Glutamatergic neuron (in vitro differentiated cells): ENCODE results near the gene COL6A3. TPM values are rescaled to one million over a fixed set of nuclear protein-coding genes. Genes with fewer than 3 reads are reported as not detected.

ENCODE experiments used
- DNase-seq: peaks from one replicate; pipeline ENCODE4 v3.0.0; 2022
- H3K27ac Mint-ChIP-seq: one replicate; pipeline ENCODE4 v1.8.0; 2020; ENCODE audit warnings: mild to moderate bottlenecking, mixed read lengths, inconsistent platforms; ENCODE audit not compliant: unreplicated experiment
- H3K27me3 Mint-ChIP-seq: one replicate; pipeline ENCODE4 v1.8.0; 2020; ENCODE audit warnings: mild to moderate bottlenecking, moderate library complexity, mixed read lengths, inconsistent platforms; ENCODE audit not compliant: unreplicated experiment
- H3K36me3 Mint-ChIP-seq: one replicate; pipeline ENCODE4 v1.8.0; 2020; ENCODE audit warnings: mild to moderate bottlenecking, mixed read lengths, inconsistent platforms; ENCODE audit not compliant: unreplicated experiment
- H3K4me1 Mint-ChIP-seq: one replicate; pipeline ENCODE4 v1.8.0; 2020; ENCODE audit warnings: mild to moderate bottlenecking, low read depth, mixed read lengths, inconsistent platforms; ENCODE audit not compliant: unreplicated experiment
- H3K4me3 Mint-ChIP-seq: one replicate; pipeline ENCODE4 v1.8.0; 2020; ENCODE audit warnings: mild to moderate bottlenecking, mixed read lengths, inconsistent platforms; ENCODE audit not compliant: unreplicated experiment
- H3K9me3 Mint-ChIP-seq: one replicate; pipeline ENCODE4 v1.8.0; 2020; ENCODE audit warnings: mild to moderate bottlenecking, moderate library complexity, mixed read lengths, inconsistent platforms; ENCODE audit not compliant: unreplicated experiment
- total RNA-seq: library from RNA; stranded (reverse); fragmentation: NEBNext Ultra II Directional; extraction: Animal tissue kit (Norgen Biotek cat#: 25700); gene quantifications from one replicate; pipeline ENCODE4 v1.2.1, GENCODE V29; 2021; ENCODE audit not compliant: unreplicated experiment
- TF ChIP-seq, protein P1 (sequence below): fragments of 200-600 bp; sonication (generic); IDR thresholded peaks from one replicate; pipeline ENCODE4 v1.5.0; 2021; ENCODE audit not compliant: partially characterized antibody, unreplicated experiment

COL6A3 gene
- total RNA-seq, 1 donor from 2014 or later: 0.07 TPM

DNA sequence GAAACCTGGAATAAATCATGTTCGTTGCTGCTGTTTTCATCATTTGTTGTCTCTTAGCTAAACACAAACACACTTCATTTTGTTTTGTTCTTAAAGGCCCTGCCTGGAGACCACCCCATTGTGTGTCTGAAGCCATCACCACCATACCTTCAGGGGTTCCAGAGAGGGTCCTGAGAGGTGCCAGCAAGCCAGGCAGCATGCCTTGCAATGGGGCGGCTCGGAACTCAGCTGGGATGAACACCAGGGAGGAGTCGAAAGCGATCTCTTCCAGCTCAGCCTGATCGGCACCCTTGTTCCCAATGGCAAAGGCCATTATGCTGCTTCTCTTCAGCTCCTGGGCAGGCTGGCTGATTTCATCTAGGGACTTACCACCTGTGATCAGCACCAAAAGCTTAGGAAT lies 33.2 kb downstream of the COL6A3 start:
- TF ChIP-seq, protein P1, sequence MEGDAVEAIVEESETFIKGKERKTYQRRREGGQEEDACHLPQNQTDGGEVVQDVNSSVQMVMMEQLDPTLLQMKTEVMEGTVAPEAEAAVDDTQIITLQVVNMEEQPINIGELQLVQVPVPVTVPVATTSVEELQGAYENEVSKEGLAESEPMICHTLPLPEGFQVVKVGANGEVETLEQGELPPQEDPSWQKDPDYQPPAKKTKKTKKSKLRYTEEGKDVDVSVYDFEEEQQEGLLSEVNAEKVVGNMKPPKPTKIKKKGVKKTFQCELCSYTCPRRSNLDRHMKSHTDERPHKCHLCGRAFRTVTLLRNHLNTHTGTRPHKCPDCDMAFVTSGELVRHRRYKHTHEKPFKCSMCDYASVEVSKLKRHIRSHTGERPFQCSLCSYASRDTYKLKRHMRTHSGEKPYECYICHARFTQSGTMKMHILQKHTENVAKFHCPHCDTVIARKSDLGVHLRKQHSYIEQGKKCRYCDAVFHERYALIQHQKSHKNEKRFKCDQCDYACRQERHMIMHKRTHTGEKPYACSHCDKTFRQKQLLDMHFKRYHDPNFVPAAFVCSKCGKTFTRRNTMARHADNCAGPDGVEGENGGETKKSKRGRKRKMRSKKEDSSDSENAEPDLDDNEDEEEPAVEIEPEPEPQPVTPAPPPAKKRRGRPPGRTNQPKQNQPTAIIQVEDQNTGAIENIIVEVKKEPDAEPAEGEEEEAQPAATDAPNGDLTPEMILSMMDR: no peak
- no peaks in the 10 kb centered on the region for H3K4me1 Mint-ChIP-seq
- no peak overlapping the region for H3K4me3 Mint-ChIP-seq
- H3K9me3 Mint-ChIP-seq: no peaks in the 10 kb centered on the region
- peaks cover 4% of the 10 kb centered on the region for H3K36me3 Mint-ChIP-seq
- DNase-seq: no peak
- H3K27me3 Mint-ChIP-seq: no peaks in the 10 kb centered on the region
- H3K27ac Mint-ChIP-seq: no peak overlapping the region

DNA sequence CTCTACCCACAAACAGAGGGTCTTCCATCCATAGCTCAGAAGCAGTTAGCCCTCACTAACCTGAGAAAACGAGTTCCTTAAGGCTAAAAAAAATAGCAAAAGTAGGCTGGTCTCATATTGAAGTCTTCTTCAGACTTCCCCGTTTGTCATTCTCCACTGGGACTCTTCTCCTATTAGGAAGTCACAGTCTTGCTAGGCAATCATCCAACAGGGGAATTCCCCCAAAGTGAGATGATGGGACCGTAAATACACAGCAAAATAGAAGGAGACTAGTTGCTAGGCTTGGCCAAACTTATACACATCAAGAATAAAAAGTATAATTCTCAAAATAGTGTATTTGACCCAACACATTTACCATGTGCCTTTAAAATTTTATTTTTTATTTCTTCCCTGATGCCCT lies 34.3 kb downstream of the COL6A3 start:
- DNase-seq: no peak
- peaks cover 1% of the 10 kb centered on the region for H3K9me3 Mint-ChIP-seq
- no peaks in the 10 kb centered on the region for H3K27me3 Mint-ChIP-seq
- H3K4me3 Mint-ChIP-seq: no peak overlapping the region
- no peaks in the 10 kb centered on the region for H3K4me1 Mint-ChIP-seq
- peaks cover 4% of the 10 kb centered on the region for H3K36me3 Mint-ChIP-seq
- H3K27ac Mint-ChIP-seq: no peak overlapping the region
- TF ChIP-seq, protein P1: no peak

DNA sequence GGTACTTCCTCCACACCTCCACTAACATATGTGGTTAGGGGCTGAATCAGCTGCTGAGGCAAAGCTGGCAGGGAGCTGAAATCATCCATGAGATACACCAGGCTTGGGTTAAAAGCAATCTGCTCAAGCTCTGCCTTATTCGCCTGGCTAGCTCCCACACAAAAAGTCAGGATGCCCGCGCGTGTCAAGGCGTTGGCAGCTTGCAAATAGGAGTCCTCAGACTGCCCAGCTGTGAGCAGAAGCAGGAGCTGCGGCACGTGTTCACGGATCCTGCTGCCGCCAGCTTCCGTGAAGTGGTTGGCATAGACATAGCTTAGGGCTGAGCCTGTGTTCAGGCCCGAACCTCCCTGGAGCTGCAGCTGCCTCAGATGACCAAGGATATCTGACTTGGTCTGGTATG lies 35.3 kb downstream of the COL6A3 start:
- Mint-ChIP-seq H3K4me1 (no peaks in the 10 kb centered on the region), H3K9me3 (peaks cover 1% of the 10 kb centered on the region), H3K27me3 (no peaks in the 10 kb centered on the region), H3K36me3 (peaks cover 4% of the 10 kb centered on the region), H3K27ac (no peak overlapping the region), H3K4me3 (no peak overlapping the region)
- DNase-seq: no peak
- TF ChIP-seq, protein P1: no peak

DNA sequence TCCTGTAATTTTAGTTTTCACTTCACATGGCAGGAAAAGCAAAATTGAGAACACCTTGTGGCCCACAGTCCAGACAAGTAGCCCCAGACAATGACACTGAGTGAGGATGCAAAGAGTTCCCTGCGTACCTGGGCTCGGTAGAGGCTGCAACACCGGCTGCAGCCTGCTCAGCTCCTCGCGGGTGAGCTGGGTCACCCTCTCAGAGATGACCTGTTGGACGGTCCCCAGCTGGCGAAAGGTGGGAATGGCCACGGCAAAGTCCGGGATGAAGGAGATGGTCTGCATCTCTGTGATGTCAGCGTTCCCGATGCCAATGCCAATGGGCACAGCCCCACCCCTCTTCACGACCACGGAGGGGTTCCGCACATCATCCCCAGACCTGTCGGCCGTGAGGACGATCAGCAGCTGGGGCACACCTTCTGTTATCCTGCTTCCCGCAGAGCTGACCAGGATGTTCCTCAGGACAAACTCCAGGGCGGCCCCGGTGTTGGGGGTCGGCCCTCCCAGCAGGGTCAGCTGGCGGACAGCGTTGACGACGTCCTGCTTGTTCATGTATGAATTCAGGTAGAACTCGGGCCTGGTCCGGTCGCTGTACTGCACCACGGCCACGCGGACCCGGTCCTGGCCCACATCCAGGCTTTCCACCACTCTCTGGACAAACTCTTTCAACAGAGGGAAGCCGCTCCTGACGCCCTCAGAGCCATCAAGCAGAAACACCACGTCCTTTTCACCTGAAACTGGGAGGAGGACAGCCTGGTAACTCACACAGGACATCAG lies 39.5 kb downstream of the COL6A3 start:
- no peak for DNase-seq
- Mint-ChIP-seq H3K27me3 (peaks cover 1% of the 10 kb centered on the region), H3K36me3 (peaks cover 4% of the 10 kb centered on the region), H3K4me1 (no peaks in the 10 kb centered on the region), H3K27ac (no peak overlapping the region), H3K9me3 (peaks cover 4% of the 10 kb centered on the region), H3K4me3 (no peak overlapping the region)
- TF ChIP-seq, protein P1: no peak

DNA sequence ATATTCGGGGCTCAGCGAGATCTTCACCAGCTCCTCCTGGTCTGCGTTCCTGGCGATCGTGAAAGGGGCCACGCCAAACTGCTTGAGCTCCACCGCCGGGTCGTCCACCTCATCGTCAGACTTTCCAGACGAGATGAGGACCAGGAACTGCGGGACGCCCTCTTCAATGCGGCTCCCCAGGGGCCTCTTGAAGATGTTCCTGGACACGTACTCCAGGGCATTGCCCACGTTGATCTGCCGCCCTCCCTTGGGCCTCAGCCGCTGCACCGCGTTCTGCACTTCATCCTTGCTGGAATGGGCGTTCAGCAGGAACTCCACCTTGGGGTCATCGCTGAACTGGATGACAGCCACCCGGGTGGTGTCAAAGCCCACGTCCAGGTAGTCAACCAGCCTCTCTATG lies 42.1 kb downstream of the COL6A3 start:
- H3K27me3 Mint-ChIP-seq: peaks cover 3% of the 10 kb centered on the region
- TF ChIP-seq, protein P1: no peak

More for the DNA sequence above, 42.1 kb downstream of the COL6A3 start:
- peaks cover 4% of the 10 kb centered on the region for H3K9me3 Mint-ChIP-seq
- H3K4me3 Mint-ChIP-seq: no peak overlapping the region
- H3K36me3 Mint-ChIP-seq: peaks cover 10% of the 10 kb centered on the region
- no peaks in the 10 kb centered on the region for H3K4me1 Mint-ChIP-seq
- no peak for DNase-seq
- H3K27ac Mint-ChIP-seq: no peak overlapping the region
